ENCODE data around the gene UNC5C. TPM values are rescaled to one million over a fixed set of nuclear protein-coding genes. Genes with fewer than 3 reads are reported as not detected.

Gene UNC5C
- total and polyA plus RNA-seq, 2 of the 4 experiments (the other 2 are of a cell fraction) = under 0.01 TPM

DNA sequence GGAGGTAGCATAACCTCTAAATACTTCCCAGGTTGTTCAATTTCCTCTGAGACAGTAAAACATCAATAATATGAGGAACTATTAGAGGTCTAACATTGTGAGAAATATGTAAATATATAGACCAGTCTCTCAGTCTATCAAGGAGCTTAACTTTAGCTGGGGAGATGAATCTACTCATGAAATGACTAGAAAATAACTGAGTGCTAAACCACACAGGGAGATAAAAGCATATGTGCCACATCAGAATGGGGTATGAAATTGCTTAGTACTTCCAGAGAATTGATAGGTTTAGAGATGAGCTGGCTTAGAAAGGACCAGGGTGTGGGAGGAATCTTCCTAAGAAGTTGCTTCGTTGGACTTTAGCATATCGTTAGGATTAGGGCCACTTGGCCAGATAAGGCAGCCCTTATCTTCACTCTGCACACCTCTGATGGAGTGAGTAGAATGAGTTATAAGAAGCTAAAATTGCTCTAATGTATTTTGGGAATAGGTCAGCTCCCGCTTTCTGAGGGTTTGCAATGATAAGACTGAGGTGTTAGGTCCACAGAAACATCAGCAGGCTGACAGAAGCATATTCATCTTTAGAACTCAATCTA lies 299.2 kb downstream of the UNC5C start:
- Histone ChIP-seq H3K56ac (ENCODE audit: extremely low read depth, insufficient read depth, low read length) (no peak overlapping the region), H2BK120ac (ENCODE audit: low read depth, low read length) (no peak overlapping the region), H3K27ac (ENCODE audit: insufficient read depth, low read length) (no peak overlapping the region), H3K4me1 (ENCODE audit: control insufficient read depth, insufficient read depth, low read length) (no peaks in the 10 kb centered on the region), H2BK15ac (ENCODE audit: low read depth, low read length) (no peak overlapping the region), H3K9ac (ENCODE audit: low read depth, low read length) (no peak overlapping the region), H3K9me1 (ENCODE audit: insufficient read depth, low read length) (no peaks in the 10 kb centered on the region), H2AFZ (replicated peaks; ENCODE audit: low read length, poor library complexity) (no peak overlapping the region), H3K4ac (ENCODE audit: low read depth, low read length) (no peak overlapping the region), H3K4me3 (ENCODE audit: insufficient read depth, low read depth, low read length) (no peak overlapping the region), H3K36me3 (ENCODE audit: control insufficient read depth, insufficient read depth, low read length) (no peaks in the 10 kb centered on the region), H3K27me3 (ENCODE audit: control insufficient read depth, insufficient read depth, low read length) (no peaks in the 10 kb centered on the region), H3K18ac (ENCODE audit: low read depth, low read length) (no peak overlapping the region), H2BK5ac (ENCODE audit: low read depth, low read length, poor library complexity, severe bottlenecking) (no peak overlapping the region), H3K79me1 (ENCODE audit: low read depth in 1 of 2, low read length in 2 of 2) (no peaks in the 10 kb centered on the region), H2AK9ac (replicated peaks; ENCODE audit: low read depth, low read length, poor library complexity) (no peak overlapping the region), H3K23ac (ENCODE audit: low read depth, low read length) (no peak overlapping the region), H4K5ac (ENCODE audit: low read depth, low read length) (no peak overlapping the region), H3K9me3 (ENCODE audit: control insufficient read depth, insufficient read depth, low read length) (no peaks in the 10 kb centered on the region), H4K8ac (ENCODE audit: low read depth in 2 of 2, low read length in 2 of 2) (no peak overlapping the region), H4K20me1 (ENCODE audit: insufficient read depth, low read length) (no peaks in the 10 kb centered on the region), H4K91ac (ENCODE audit: insufficient read depth, low read depth, low read length) (no peak overlapping the region), H3K14ac (replicated peaks; ENCODE audit: low read depth, low read length) (no peak overlapping the region), H3K4me2 (ENCODE audit: low read depth, low read length) (no peak overlapping the region), H2AK5ac (ENCODE audit: low read depth, low read length) (no peak overlapping the region), H2BK20ac (ENCODE audit: low read depth, low read length) (no peak overlapping the region)
- intact Hi-C loops (cut with micrococcal nuclease) = no loop called here
- no peak for DNase-seq
- no peak for ATAC-seq (ENCODE audit: low read depth)
- BruUV-seq (replicated peaks) = no TSS peak
- in situ Hi-C loops (cut with MboI; ENCODE audit: low sequenced_read_pairs) = no loop called here
- ChIA-PET CTCF (no interaction called here), POLR2A (ENCODE audit: unreplicated experiment) (no interaction called here)
- WGBS, 2 experiments (ENCODE audit: extremely low coverage in 2 of 2, insufficient read length in 1 of 2) = no CpG with 5 or more reads among the region's 3 CpGs
- TF ChIP-seq MXI1 (IDR thresholded peaks at IDR 0.05; ENCODE audit: borderline replicate concordance, low read depth, low read length) (no peak), SMC3 (IDR thresholded peaks at IDR 0.05; ENCODE audit: low read depth, low read length) (no peak), CHD1 (IDR thresholded peaks at IDR 0.05; ENCODE audit: low read depth, low read length) (no peak), POLR2A (IDR thresholded peaks at IDR 0.05; ENCODE audit: low read depth, low read length) (no peak), CTCF (conservative IDR thresholded peaks at IDR 0.05; ENCODE audit: low read depth, low read length) (no peak)
- TF ChIP-seq, protein P1, sequence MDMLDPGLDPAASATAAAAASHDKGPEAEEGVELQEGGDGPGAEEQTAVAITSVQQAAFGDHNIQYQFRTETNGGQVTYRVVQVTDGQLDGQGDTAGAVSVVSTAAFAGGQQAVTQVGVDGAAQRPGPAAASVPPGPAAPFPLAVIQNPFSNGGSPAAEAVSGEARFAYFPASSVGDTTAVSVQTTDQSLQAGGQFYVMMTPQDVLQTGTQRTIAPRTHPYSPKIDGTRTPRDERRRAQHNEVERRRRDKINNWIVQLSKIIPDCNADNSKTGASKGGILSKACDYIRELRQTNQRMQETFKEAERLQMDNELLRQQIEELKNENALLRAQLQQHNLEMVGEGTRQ (IDR thresholded peaks at IDR 0.05; ENCODE audit: low read depth, low read length) = no peak
- dilution Hi-C loops (cut with HindIII; ENCODE audit: low sequenced_read_pairs, unreplicated experiment) = no loop called here
